Stimulated activated CD8-positive, alpha-beta memory T cell treated with anti-CD3 and anti-CD28 coated beads, Interleukin-7, amount 100 ng/mL, for 4 hours (primary cell): Measurements from ENCODE around the gene PKHD1.

Source experiments
- DNase-seq, 2 donors: peaks; one replicate each; pipeline ENCODE4 v3.0.0-alpha.2; 2020; ENCODE audit warnings: low read depth in 2 of 2

PKHD1 gene

DNA sequence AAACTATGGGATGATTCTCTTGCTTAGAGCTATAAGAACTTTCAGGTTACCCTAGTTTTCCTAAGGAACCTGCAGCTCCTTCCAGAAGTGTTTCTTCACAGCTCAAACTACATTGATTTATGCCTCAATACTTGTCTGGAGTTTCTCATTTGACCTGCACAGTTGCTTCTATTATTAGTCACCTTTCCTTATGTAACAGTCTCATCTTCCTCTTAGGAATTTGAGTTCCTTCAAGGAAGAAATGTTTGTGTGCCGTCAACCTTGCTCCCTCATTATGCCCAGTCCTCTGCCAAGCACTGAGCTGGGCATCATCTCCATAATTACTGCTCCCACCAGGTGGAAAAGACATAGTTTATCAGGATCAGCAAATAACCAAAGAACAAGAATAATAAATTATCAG lies 466.4 kb downstream of the PKHD1 start:
- DNase-seq = no peak

DNA sequence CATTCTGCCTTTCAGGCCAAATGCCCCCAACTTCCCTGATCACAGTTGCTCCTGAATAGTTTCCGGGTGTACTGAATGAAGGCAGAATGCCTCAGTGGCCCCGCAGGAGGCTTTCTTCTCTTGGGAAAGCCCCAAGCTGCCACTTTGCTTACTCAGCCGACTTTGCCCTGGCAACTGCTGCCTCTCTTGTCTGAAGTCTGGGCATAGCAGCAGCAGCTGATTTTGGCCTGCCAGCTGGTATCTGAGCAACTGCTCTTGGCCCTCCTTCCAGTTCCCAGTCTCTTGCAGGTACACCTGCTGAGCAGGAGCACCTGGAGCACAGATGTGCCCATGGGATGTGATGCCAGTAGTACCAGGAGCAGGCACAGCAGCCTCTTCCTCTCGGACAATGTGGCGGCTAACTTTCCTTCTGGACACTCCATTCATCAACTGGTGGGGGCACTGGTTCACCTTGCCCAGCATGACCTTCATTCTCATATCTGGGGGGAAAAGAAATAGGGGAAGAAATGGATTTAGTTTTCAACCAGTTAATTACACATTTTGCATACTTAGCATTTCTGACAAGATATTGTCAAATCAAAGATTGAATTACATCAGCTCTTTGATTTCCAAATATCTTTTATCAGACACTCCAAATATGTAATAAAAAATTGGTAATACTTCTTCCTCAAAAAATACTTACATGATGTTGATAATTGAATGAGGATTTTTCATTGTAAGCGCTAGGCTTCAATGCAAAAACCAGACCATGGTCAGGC lies 468.2 kb downstream of the PKHD1 start:
- DNase-seq = no peak

DNA sequence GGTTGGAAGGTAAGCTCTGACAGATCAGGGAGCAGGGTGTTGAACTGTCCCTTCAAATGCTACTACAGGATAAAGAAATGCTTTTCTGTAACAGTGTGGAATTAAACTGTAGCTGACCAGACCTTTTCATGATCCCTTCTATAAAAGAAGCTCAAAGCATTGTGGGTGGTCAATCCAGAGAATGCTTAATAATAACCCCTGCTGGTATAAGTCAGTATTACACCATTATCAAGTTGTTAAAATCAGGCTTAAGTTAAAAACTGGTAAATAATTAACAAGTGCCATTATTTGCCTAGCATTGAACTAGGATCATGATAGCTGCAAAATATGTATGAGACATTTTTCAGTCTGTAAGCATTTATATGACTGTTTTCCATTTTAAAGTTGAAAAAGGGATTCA lies 468.9 kb downstream of the PKHD1 start:
- DNase-seq = no peak

DNA sequence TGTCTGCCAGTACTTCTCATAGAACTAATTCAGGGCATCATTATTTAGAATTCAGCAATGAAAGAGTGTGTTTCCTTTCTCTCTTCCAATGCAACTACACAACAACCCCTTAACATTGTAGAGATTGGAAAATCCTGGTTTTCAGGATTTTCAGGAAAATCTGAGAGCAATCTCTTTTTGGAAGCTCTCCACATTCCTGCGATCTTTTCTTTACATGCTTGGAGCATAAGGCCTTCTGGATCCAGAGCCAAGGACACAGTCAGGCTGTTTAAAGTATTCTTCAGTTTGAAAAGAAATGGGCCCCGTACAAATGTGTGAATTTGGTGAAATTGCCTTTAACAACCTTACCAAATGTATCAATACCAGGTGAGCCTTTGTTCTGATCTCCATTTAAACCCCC lies 469.7 kb downstream of the PKHD1 start:
- DNase-seq = no peak

DNA sequence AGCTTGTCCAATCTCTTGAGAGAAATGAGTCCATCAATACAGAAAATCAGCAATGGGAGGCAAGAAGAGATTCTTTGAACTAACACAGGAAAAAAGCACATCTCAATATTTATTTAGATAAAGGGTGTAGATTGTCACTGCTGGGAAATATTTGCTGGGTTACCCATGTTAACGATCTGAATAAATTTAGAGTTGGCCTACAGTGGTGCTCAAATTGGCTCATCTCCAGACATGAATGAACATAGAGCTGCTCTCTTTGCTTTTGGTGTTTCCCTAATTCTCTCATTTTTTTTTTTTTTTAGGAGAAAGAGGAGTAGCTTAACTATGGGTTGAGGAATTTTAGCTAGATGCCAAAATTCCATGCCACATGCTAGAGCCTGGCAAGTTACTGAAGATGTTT lies 471.2 kb downstream of the PKHD1 start:
- no peak for DNase-seq

DNA sequence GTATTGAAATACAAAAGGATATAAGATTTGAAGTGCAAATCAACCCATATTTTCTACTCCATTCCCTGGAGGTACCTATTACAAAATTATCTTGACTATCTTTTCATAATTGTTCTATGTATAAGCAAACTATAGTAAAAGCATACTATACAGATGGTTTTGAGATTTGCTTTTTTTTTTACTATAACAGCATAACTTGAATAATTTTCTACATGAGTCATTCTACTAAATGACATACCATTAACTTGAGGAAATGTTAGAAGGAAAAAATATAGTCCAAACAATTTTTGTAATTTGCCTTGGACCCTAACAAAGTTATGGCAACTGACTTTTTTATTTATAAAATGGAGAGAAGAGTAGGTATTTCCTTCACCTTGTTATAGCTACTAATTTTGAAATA lies 472.7 kb downstream of the PKHD1 start:
- DNase-seq = no peak

DNA sequence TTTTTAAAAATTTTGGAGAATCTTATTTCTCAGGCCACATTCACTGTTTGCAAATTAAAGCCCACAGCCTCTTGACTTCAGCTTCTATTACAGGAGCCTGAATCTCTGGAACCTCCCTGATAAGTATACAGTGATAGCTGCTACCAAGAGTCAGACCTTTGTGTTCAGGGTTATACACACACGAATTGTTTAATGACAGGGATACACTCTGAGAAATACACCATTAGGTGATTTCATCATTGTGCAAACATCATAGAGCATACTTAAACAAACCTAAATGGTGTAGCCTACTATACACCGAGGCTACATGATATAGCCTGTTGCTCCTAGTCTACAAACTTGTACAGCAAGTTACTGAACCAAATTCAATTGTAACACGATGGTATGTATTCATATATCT lies 473.9 kb downstream of the PKHD1 start:
- DNase-seq = no peak

DNA sequence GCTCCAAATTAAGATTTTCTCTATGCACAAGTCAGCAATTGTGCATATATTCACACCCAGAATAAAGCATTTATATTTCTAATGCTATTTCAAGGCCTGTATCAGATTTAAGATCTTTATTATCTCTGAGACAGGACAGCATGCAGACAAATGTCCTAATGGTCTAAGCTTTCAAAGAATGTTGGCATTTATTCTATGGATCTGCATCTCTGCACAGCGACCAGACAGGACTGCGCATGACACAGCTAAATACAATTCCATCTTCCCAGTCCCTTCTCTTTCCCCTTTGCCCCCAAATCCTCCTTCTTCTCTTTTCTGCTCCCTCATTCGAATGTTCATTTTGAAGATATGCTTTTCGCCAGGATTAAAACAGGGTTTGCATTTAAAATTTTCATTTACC lies 478.5 kb downstream of the PKHD1 start:
- DNase-seq = no peak

DNA sequence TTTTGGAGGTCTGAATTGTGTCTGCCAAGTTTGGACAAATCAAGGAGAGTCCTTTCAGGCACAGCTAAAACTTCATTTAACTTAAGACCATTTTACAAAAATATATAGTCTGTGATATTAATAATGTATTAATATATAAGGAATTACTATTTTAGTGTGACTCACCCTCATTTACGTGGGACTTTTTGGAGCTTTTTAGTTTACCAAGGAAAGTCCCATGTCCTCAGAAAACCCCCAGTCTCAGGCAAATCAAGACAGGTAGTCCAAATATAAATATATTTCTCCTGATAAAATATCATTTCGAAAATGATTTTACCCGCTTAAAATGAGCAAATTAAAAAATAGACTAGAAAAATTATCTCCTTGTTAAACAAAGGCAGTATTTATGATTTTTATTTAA lies 479.0 kb downstream of the PKHD1 start:
- no peak for DNase-seq

DNA sequence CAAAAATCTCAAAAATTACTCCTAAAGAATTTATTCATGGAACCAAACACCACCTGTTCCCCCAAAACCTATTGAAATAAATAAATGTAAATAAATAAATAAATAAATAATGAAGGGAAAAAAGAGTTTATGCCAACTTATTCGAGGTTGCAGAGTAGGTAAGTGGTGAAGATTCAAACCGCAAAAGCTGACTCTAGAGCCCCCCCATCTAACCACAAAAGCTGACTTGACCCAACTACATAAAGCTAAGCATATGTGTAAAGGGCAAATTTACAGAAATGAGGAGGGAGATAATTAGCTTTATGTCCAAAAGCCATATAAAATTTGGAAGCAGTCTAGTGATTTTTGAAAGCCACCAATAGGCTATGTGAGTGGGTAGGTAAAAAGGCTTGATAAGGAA lies 486.9 kb downstream of the PKHD1 start:
- no peak for DNase-seq

DNA sequence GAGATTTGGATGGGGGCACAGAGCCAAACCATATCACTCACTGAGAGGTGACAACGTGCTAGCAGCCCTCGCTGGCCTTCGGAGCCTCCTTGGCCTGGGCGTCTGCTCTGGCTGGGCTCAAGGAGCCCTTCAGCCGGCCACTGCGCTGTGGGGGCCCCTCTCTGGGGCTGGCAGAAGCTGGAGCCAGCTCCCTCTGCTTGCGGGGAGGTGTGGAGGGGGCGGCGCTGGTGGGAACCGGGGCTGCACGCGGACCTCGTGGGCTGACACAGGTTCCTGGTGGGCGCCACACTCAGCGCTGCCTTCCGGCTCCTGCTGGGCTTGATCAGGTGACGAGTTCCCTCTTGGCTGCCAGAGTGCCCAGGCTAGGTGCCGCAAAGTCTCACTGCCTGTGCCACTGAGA lies 489.2 kb downstream of the PKHD1 start:
- DNase-seq = no peak

DNA sequence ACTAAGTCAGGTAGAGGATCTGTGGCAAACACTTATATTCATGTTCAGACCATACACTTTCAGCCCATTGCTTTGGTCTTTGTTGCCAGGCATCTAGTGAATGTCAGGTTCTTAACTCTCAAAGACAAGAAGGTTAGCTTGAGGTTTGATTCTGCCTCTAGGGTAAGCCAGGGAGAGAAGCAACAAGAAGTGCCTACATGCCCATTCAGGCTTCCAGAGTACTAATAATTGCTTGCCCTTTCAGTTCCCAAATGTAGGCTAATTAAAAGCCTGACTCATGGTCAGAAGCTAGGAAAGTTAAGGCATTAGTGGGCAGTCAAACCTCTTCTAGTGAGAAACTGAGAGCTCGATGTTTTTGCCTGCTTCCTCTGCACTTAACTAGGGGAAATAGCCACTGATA lies 492.4 kb downstream of the PKHD1 start:
- DNase-seq = no peak

DNA sequence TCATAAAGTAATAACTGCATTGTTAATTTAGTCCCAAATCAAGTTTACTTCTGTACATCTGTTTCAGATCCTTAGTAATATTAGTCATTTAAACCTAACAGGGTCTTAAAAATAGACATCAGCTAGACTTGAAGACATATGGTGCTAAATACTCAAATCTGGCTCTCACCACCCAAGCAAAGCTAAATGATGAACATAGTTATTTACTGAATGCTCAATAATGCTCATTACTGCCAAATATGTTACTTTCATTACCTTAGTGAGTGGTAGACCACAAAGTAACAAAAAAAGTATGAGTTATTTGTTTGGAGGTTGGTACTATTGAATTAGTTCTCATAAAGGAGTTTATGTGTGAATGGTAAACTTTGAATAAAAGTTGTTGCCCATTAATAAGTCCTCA lies 502.1 kb downstream of the PKHD1 start:
- DNase-seq = no peak

DNA sequence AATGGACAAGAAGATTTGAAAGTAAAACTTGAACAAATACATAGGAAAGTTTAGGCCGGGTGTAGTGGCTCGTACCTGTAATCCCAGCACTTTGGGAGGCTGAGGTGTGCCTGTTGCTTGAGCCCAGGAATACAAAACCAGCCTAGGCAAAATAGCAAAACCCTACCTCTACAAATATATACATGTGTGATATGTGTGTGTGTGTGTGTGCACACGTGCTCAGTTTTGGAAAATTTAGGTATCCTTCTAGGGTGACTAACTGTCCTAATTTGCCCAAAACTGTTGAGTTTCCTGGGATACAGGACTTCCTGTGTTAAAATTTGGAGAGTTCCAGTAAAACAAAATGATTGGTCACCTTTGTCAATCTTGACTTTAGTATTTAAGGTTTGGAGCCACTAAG lies 503.2 kb downstream of the PKHD1 start:
- DNase-seq = no peak

DNA sequence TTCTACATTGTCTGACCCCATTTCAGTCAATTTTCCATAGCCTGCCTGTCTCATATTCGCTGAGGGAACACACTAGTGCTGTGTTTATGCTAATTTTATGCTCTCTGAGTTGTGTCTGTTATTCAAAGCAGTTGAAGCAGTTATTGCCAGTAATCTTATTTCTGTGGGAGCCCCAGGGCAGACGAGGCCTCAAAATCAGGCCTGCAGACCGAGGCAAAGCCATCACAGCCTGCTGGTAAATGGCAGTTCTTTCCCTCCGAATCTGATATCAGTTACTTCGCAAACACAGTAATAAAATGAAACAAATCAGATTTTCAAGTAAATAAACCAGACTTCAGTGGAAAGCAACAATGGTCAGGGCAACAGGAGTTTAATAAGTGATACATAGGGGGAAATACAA lies 508.4 kb downstream of the PKHD1 start:
- no peak for DNase-seq

DNA sequence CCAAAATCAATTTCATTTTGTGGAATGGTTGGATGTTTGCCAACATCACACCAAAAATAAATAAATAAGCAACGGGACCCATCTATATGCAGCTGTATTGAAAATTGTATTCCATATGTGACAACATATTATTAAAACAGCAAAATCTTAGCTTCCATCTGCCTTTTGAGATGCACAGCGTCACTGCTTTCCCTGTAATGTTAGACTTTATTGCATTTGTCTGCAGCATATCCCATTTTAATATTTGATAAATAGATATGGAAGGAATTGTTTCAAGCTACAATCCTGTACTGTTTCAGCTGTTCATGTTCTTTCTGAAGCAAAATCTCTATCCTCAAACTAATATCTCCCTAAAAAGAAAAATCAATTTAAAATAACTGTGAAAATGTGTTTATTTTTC lies 509.1 kb downstream of the PKHD1 start:
- no peak for DNase-seq

DNA sequence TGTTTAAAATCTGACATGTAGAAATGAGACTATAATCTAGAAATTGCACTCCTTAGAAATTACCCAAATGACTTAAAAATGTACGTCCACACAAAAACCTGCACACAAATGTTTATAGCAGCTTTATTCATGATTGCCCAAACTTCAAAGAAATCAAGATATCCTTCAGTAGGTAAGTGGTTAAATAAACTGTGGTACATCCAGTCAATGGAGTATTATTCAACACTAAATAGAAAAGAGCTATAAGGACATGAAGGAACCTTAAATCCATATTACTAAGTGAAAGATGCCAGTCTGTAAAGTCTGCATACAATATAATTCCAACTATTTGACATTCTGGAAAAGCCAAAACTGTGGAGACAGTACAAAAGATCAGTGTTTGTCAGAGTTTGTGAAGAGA lies 513.4 kb downstream of the PKHD1 start:
- no peak for DNase-seq

DNA sequence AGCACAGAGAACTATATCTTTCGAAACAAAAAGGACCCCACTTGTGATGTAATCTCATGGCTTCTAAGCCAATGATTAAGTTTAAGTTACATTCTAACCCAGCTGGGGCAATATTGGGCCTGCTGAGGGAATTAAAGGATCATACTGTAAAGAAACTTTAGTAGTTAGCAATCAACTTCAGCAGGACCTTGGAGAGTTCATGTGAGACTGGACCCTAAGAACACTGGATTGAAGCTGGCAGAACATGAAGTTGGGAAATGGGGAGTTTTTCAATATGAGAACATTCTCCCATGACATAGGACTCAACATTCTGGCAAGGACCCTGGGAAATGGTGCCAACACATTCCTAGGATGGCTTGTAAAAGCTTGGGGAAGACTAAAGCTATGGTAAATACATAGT lies 516.2 kb downstream of the PKHD1 start:
- DNase-seq = no peak

DNA sequence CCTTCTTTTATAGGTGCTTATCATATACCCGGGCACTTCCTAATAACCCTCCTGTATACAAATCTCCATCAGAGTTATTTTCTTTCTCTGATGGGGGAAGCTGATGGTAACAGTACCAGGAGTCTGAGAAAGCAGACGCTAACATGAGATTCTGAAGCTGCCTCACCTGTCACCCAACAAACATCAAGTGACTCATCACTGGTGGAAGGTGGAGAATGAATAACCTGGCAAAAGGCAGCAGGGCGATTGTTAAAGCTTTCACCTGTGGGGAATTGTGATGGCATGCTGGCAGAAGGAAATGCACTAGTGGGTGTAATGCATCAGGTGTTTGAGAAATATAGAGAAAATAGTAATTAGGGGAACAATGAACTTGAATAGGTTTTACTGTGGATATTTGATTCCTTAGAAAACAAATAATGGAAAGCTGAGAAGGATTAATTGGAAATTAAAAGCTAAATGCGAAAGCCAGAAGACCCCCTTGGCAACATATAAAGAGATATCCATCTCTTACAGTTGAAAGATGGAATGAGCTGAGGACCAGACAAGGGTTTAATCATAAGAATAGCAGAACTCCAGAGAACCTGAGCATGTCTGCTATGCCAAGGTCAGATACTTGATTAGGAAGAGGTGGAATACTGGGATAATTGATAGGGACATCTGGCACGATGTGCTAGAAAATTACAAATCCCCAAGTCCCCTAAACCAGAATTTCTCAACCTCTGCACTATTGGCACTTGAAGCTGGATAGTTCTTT lies 517.1 kb downstream of the PKHD1 start:
- no peak for DNase-seq

DNA sequence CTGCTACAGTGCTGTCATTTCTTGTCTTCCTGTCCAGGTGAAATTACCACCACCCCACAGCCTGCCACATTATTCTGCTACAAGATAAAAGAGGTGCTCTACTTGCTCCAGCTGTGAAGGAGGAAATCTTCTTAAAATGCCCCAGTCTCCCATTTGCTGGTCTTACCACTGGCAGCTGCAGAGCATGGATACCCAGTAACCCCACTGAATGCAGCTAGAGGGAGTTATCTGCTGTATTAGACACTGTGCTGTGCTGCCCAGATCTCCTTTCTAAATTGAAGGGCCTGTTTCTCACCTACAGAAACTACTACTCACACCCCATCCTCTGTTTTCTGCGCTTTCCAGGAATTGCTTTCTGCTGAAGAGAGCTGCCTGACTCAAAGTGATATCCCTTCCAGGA lies 517.8 kb downstream of the PKHD1 start:
- DNase-seq = no peak

DNA sequence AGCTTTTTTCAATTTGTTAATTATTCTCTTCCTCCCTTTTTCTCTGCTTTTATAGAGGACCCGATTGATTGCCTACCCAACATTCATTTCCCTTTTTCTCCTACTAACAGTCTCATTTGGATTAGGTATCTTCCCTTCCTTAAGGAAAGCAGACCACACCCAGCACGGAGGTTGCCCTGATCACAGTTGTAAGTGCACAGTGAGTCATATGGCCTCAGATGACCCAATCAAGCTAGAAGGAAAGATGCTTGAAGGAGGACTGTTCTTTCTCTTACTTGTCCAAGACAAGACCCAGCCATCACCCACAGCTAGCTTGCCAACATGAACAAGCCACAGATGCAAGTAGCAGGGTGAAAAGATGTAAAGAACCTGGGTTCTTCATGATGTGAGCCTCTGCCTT lies 518.6 kb downstream of the PKHD1 start:
- no peak for DNase-seq

DNA sequence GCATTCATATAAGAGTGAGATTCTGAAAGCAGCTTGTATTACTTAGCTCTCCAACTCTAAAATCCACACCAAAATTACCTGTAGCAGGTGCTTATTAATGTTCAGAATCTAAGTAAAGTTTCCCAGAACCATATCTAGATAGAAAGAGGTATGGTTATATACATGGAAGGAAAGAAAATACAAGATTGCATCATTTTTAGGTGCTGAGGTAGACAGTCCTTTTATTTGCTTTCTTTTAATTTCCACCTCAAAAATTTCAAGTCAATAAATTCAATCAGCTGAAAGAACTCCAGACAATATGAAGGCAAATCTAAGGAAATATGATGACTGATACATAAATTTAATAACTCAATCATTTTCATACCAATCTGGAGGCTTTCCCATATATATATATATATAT lies 521.9 kb downstream of the PKHD1 start:
- DNase-seq = no peak
